Activated B cell treated with CpG ODN at 0.5 μM for 24 hours (primary cell): Measurements from ENCODE around the gene IFNL1. TPM values are rescaled to one million over a fixed set of nuclear protein-coding genes. Genes with fewer than 3 reads are reported as not detected.
A peak's percentile ranks its signal among the peaks of the same experiment; 100 is the strongest.

ENCODE experiments used
- ATAC-seq: fragments of 200-7000 bp; cut with Tn5 transposase; one replicate; pipeline ENCODE4 v1.10.0; 2021; ENCODE audit warnings: low read depth, mild to moderate bottlenecking, moderate library complexity
- CTCF ChIA-PET: fragments of 350-600 bp; sonication (Branson Sonifier 250); formaldehyde crosslinking; loops from one replicate; lab custom pipeline; 2021; ENCODE audit warnings: antibody characterized with exemption; lab: Charles Lee
- POLR2A ChIA-PET: fragments of 350-600 bp; sonication (Branson Sonifier 250); formaldehyde crosslinking; loops from one replicate; lab custom pipeline; 2021; ENCODE audit warnings: antibody characterized with exemption; lab: Charles Lee
- DNase-seq: peaks from one replicate; pipeline ENCODE4 v3.0.0; 2022
- H3K27ac Mint-ChIP-seq: one replicate; pipeline ENCODE4 v1.8.0; 2020; ENCODE audit warnings: mixed read lengths
- H3K27me3 Mint-ChIP-seq: one replicate; pipeline ENCODE4 v1.8.0; 2021; ENCODE audit warnings: mixed read lengths
- H3K36me3 Mint-ChIP-seq: one replicate; pipeline ENCODE4 v1.8.0; 2021; ENCODE audit warnings: low read depth, mixed read lengths
- H3K4me1 Mint-ChIP-seq: one replicate; pipeline ENCODE4 v1.8.0; 2021; ENCODE audit warnings: mixed read lengths
- H3K4me3 Mint-ChIP-seq: one replicate; pipeline ENCODE4 v1.8.0; 2020; ENCODE audit warnings: mild to moderate bottlenecking, mixed read lengths
- H3K9me3 Mint-ChIP-seq: one replicate; pipeline ENCODE4 v1.8.0; 2020; ENCODE audit warnings: mixed read lengths
- CTCF ChIP-seq: fragments of 200-600 bp; IDR thresholded peaks from one replicate; pipeline ENCODE4 v1.8.0; 2022; ENCODE audit warnings: antibody characterized with exemption, mild to moderate bottlenecking
- intact Hi-C: fragments of 100-400 bp; cut with micrococcal nuclease; formaldehyde crosslinking; loops from one replicate; pipeline ENCODE4 v1.15.1; 2024
- total RNA-seq: library from RNA; stranded (reverse); gene quantifications from 2 replicates; pipeline ENCODE4 v1.2.3, GENCODE V29; 2022

Gene IFNL1
- total RNA-seq, 1 donor from 2014 or later: not detected

GRCh38 chr19:39324242-39324842 is 28.1 kb downstream of the IFNL1 start:
- ATAC-seq (no peak), DNase-seq (no peak)
- CTCF ChIA-PET: no interaction called here
- TF ChIP-seq CTCF: no peak
- peaks cover 23% of the 10 kb centered on the region for H3K36me3 Mint-ChIP-seq
- intact Hi-C loops: no loop called here
- H3K27ac Mint-ChIP-seq: no peak overlapping the region
- peaks cover 22% of the 10 kb centered on the region for H3K4me1 Mint-ChIP-seq
- no peaks in the 10 kb centered on the region for H3K27me3 Mint-ChIP-seq
- no peaks in the 10 kb centered on the region for H3K9me3 Mint-ChIP-seq
- H3K4me3 Mint-ChIP-seq: no peak overlapping the region
- POLR2A ChIA-PET: no interaction called here

GRCh38 chr19:39325778-39326665 is 29.8 kb downstream of the IFNL1 start:
- H3K9me3 Mint-ChIP-seq: no peaks in the 10 kb centered on the region
- ChIA-PET CTCF (interaction anchor here (1.8 to 3.4 kb wide), 2 partner anchors 10 to 204 kb away, joined by 7 to 40 read pairs; partner anchors contain the start of gene GMFG), POLR2A (interaction anchor here (0.6 to 2.0 kb wide), 2 partner anchors 10 to 72 kb away, joined by 3 to 8 read pairs; partner anchors contain the start of gene GMFG)
- peaks cover 32% of the 10 kb centered on the region for H3K36me3 Mint-ChIP-seq
- peaks cover 20% of the 10 kb centered on the region for H3K4me1 Mint-ChIP-seq
- H3K4me3 Mint-ChIP-seq: no peak overlapping the region
- ATAC-seq (no peak), DNase-seq (no peak)
- intact Hi-C loops: no loop called here
- TF ChIP-seq CTCF: no peak
- H3K27ac Mint-ChIP-seq: no peak overlapping the region
- H3K27me3 Mint-ChIP-seq: no peaks in the 10 kb centered on the region

GRCh38 chr19:39327363-39328045 is 31.3 kb downstream of the IFNL1 start:
- POLR2A ChIA-PET: interaction anchor here (1.8 kb wide), 1 partner anchor 205 kb away, joined by 5 read pairs; no protein-coding TSS in a partner anchor
- Mint-ChIP-seq H3K36me3 (peaks cover 36% of the 10 kb centered on the region), H3K4me3 (no peak overlapping the region), H3K27ac (no peak overlapping the region), H3K27me3 (no peaks in the 10 kb centered on the region), H3K4me1 (peaks cover 19% of the 10 kb centered on the region), H3K9me3 (no peaks in the 10 kb centered on the region)
- CTCF ChIA-PET: interaction anchor here (0.6 to 3.4 kb wide), 9 partner anchors 8 to 793 kb away, joined by 3 to 40 read pairs (median 4); partner anchors contain the start of genes GMFG and PAK4
- no peak for DNase-seq
- intact Hi-C loops: loop anchor here (1.0 kb wide), 3 partner anchors 115 to 217 kb away; no protein-coding TSS in a partner anchor
- no peak for ATAC-seq
- TF ChIP-seq CTCF: no peak

- peaks cover 22% of the 10 kb centered on the region for H3K4me1 Mint-ChIP-seq
- ChIA-PET CTCF (interaction anchor here (0.8 to 3.4 kb wide), 11 partner anchors 8 to 783 kb away, joined by 3 to 40 read pairs (median 3); partner anchors contain the start of genes GMFG and PAK4), POLR2A (interaction anchor here (0.6 to 1.8 kb wide), 2 partner anchors 15 to 206 kb away, joined by 4 to 5 read pairs; no protein-coding TSS in a partner anchor)
- H3K27me3 Mint-ChIP-seq: no peaks in the 10 kb centered on the region
- no peak overlapping the region for H3K4me3 Mint-ChIP-seq
- H3K9me3 Mint-ChIP-seq: no peaks in the 10 kb centered on the region
- H3K36me3 Mint-ChIP-seq: peaks cover 41% of the 10 kb centered on the region
- ATAC-seq (peak; percentile 96), DNase-seq (peak; percentile 77)
- intact Hi-C loops: loop anchor here (1.0 kb wide), 3 partner anchors 116 to 218 kb away; no protein-coding TSS in a partner anchor
- TF ChIP-seq CTCF: no peak
- no peak overlapping the region for H3K27ac Mint-ChIP-seq
These were observed 32.0 kb downstream of the IFNL1 start for GRCh38 chr19:39328046-39328705.
